ENCODE measurements around the gene MYO16.
"Not testable (repeated sequence)": the region's sequence is repeated elsewhere in the genome, so short reads cannot be mapped to it uniquely, and the experiment has no call there.

MYO16 gene

DNA sequence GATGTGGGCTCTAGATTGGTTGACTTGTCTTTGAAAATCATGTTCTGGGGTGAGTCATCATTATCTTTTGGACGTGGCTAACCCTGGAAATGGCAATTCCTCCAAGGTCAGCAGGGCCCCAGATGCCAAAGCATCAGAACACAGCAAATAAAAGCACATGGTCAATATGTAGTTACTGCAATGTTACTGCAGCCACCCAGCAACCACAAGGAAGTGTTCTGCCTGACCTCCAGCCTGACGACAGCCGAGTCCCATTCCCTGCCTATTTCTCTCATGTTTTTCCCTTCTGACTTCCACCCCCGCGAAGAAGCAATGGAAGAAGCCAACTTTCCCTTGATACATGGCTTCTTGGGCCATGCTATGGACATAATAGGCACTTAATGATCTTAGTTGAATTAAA is 579.1 kb downstream of the MYO16 start:
- no peak for DNase-seq

GRCh38 chr13:109209526-109209925 is 580.1 kb downstream of the MYO16 start:
- DNase-seq: no peak

- no peak for DNase-seq
Observed at GRCh38 chr13:109211616-109212015, 582.2 kb downstream of the MYO16 start.

DNA sequence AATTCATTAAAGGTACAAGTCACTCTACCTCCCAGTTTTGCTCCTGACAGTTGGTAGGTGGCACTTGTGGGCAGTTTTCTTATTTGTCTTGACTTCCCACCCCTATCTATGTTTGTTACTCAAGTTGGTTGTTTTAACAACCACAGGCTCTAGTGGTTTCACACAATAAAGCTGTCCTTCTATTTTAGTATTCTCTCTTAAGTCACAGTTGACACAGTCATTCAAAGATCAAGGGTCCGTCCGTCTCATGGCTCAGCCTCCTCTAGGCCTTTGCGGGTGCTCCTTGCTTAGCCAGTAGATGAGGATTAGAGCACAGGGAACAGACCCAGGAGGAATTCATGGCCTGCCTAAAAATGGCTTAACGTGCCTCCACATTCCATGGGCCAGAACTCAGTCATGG is 583.2 kb downstream of the MYO16 start:
- DNase-seq: no peak

- no peak for DNase-seq
Observed at GRCh38 chr13:109213714-109214113, 584.3 kb downstream of the MYO16 start.

DNA sequence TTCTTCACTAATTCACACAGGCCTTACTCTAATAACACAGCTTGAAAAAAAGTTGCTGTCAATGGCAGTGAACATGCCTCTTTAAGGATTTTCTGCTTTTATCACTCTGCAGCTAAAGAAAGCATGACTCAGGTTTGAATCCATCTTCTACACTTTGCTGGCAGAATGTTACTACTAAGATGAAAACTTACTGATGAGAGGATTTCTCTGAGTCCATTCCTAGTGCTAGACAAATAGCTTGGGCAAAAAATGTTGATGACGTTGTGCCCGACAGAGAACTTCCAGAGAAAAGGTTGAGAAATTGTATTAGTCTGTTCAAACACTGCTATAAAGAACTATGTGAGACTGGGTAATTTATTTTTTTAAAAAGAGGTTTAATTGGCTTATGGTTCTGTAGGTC is 585.0 kb downstream of the MYO16 start:
- DNase-seq: no peak

GRCh38 chr13:109215377-109215776 is 586.0 kb downstream of the MYO16 start:
- no peak for DNase-seq

GRCh38 chr13:109217510-109217909 is 588.1 kb downstream of the MYO16 start:
- not testable (repeated sequence) for DNase-seq

DNA sequence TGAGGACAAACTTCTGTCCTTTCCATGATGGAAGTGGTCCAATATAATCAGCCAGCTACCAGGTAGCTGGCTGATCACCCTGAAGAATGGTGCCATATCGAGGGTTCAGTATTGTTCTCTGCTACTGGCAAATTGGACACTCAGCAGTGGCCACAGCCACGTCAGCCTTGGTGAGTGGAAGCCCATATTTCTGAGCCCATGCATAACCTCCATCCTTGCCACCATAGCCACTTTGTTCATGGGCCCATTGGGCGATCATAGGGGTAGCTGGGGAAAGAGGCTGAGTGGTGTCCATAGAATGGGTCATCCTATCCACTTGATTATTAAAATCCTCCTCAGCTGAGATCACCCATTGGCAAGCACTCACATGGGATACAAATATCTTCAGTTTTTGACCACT is 591.2 kb downstream of the MYO16 start:
- no peak for DNase-seq

DNA sequence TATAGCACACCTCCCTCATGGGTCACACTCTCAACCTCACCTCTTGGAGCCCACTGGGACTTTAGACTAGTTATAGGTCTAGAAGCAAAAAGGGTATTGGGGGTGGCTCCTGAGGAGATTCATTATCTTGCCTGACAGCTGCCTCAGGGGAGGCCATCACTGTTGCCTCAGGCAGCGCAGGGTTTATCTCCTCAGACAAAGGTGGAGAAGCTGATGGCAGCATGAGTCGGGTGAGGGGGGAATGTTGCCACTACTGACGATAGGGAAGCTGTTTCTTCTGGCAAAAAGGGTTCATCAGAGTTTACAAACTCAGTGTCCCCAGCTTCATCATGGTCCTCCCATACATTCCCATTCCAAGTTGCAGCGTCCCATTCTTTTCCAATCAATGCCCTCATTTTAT is 594.6 kb downstream of the MYO16 start:
- DNase-seq: no peak

DNA sequence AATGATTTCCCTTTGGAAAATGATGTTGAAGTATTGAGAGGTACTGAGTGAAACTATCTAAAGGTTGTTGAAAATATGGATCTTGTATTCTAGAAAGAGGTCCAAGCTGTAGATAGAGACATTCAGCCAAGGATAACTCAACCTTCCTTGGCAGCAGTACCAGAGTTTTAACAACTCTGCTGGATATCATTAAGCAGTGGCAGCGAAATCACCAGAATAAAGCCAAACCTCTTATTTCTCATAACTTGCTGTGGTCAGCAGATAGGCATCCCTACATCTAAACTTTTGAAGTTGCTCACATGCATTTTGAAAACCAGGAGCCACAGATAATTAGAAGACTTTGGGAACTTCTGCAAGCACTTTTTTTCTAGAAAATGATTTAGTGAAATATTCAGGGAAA is 597.2 kb downstream of the MYO16 start:
- no peak for DNase-seq

DNA sequence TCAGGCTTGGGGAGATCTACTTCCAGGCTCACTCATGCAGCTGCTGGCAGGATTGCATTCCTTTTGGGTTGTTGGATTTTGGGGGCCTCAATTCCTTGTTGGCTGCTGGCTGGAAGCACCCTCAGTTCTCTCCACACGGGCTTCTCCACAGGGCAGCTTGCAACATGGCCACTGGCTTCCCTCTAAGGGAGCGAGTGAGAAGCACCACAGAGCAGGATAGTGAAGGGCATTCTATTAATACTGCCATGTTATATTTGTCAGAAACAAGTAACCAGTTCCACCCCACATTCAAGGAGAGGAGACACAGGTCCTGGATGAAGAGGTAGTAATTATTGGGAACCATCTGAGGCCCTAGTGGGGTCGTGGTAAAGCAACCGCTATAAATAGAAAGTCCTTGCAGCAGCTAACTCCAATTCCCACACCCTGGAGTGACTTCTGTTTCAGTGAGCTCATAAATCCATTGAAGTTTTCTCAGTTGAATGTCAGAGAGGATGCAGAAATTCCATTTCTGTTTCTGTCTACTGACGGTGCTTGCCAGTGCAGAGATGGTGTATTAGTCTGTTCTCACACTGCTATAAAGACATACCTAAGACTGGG is 598.0 kb downstream of the MYO16 start:
- no peak for DNase-seq

DNA sequence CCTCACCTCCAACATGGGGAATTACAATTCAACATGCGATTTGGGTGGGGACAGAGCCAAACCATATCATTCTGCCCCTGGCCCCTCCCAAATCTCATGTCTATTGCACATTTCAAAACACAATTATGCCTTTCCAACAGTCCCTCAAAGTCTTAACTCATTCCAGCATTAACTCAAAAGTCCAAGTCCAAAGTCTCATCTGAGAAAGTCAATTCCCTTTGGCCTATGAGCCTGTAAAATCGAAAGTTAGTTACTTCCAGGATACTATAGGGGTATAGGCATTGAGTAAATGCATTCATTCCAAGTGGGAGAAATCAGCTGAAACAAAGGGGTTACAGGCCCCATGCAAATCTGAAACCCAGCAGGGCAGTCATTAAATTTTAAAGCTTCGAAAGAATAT is 598.8 kb downstream of the MYO16 start:
- DNase-seq: no peak

GRCh38 chr13:109231888-109232287 is 602.5 kb downstream of the MYO16 start:
- DNase-seq: no peak

DNA sequence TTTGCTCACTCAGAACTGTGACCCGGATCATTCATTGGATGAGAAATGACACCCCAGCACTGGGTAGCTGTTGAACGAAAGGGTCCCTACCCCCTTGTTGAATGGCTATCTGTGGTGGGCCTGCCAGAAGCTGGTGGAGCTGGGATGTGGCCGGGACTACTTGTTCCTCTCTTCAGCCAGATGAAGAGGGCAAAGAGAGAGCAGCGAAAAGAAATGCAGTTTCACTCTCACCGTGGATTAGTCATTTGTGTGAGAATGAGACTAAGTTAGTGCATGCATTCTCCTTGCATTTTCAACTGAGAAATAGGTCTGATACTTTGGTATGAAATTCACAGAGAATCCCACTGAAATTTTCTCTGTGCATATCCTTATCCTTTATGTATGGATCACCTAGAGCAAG is 603.9 kb downstream of the MYO16 start:
- DNase-seq: no peak

DNA sequence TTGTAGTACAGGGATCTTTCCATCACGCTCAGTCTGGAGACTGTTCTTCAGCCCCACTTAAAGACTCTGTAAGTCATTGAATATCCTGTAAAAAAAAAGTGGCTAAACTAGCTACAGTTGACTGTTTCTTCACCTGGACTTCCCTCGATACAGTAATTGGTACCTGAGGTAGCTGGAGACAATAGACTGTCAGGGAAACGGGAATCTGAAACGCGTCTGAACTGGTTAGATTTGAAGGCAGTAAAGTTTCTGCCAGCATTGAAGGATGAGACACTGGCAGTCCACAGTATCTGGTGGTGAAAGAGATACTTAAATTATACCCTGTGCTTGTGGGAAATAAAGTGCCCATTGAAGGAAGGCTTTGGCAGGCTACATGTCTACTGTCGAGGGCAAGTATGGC is 606.5 kb downstream of the MYO16 start:
- DNase-seq: no peak

GRCh38 chr13:109241160-109241559 is 611.7 kb downstream of the MYO16 start:
- no peak for DNase-seq

GRCh38 chr13:109243311-109243951 is 614.0 kb downstream of the MYO16 start:
- no peak for DNase-seq

GRCh38 chr13:109244566-109244965 is 615.2 kb downstream of the MYO16 start:
- no peak for DNase-seq

GRCh38 chr13:109246001-109246400 is 616.6 kb downstream of the MYO16 start:
- DNase-seq: no peak

DNA sequence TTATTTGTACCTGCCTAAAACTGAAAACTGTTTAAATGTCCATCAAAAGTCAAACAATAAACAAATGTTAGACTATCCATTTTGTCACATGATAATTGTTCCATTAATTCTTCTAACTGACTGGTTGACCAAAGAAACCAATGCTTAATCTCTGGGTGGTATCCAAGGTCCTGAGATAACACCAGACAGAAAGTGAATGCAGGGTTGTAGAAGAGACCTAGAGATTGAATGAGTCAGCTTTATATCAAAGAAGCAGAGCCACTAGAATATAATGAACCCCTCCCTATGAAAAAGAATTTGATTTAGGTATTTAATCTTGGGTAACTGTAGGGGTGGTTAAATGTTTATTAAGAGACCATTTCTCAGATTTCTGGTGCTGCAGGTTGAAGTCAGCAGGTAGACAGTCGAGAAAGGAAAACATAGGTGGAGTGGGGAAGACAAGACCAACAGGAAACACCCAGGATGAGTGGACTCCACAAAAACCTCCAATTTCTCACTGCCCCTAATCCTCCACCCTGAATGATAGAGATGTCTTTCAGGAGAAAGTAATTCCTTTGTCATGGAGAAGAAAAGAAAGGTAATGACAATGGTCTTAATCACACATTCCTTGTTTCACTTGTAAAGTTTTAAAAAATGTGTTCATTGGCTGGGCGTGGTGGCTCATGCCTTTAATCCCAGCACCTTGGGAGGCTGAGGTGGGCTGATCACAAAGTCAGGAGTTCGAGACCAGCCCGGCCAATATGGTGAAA is 620.5 kb downstream of the MYO16 start:
- DNase-seq: no peak

- DNase-seq: no peak
Observed at GRCh38 chr13:109251956-109252355, 622.5 kb downstream of the MYO16 start.

- no peak for DNase-seq
Observed at GRCh38 chr13:109253316-109253715, 623.9 kb downstream of the MYO16 start.

GRCh38 chr13:109254274-109254673 is 624.9 kb downstream of the MYO16 start:
- no peak for DNase-seq
